GM12801 (cell line): ENCODE measurements around the gene ACP2.

ENCODE experiments used
- TF ChIP-seq, protein P1 (sequence below): IDR thresholded peaks from one replicate; pipeline ENCODE4 v1.5.1; 2011; ENCODE audit warnings: control low read depth; ENCODE audit not compliant: insufficient read length; ENCODE audit errors: extremely low read depth

ACP2 gene

DNA sequence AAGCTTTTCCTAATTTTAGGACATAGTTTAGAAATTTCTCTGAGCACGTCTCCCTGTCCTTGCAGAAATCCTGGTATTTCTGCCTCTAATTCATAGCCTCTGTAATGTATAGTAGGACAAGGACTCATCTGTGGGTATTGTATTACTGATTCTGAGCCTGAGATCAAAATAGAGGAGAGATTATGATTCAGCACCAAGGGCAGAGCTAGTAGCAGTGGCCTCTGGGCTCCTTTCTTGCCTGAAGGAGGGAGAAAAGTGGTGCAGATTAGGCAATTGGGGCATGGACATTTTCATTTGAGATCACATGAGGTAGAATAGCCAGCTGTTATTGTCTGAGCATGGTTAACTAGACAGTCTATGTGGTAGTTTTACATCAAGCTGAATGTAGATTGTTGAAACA lies 24.1 kb upstream of the ACP2 start:
- TF ChIP-seq, protein P1, sequence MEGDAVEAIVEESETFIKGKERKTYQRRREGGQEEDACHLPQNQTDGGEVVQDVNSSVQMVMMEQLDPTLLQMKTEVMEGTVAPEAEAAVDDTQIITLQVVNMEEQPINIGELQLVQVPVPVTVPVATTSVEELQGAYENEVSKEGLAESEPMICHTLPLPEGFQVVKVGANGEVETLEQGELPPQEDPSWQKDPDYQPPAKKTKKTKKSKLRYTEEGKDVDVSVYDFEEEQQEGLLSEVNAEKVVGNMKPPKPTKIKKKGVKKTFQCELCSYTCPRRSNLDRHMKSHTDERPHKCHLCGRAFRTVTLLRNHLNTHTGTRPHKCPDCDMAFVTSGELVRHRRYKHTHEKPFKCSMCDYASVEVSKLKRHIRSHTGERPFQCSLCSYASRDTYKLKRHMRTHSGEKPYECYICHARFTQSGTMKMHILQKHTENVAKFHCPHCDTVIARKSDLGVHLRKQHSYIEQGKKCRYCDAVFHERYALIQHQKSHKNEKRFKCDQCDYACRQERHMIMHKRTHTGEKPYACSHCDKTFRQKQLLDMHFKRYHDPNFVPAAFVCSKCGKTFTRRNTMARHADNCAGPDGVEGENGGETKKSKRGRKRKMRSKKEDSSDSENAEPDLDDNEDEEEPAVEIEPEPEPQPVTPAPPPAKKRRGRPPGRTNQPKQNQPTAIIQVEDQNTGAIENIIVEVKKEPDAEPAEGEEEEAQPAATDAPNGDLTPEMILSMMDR, result no peak

DNA sequence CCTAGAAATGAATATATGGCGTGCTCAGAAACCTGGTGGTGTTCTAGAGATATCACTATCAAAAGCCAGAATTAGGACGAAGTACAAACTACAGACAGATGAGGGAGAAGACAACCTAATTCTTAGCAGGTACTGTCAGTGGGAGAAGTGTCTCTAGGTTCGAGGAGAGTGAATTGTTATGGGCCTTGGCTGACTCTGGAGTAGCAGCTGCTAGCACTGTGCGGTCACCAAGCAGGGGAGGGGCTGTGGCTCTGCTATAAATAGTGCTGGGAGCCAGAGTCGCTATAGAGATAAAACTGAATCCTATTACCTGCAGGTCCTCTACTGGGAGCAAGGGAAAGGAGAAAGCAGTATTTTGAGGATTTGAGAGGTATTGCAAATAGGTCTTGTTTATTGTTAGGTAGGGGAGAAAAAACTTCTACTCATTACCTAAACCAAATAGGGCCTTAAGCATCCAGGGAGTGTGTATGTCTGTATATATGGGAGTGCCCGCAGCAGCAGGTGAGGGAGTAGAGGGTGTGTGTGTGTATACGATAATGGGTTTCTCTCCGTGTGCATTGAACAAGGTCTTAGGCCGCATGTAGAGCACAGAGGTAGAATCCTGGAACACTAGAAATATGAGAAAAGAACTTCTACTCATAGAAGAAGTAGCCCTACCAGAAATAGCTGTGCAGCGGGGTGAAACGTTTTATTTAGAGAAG lies 23.5 kb upstream of the ACP2 start:
- TF ChIP-seq, protein P1, result no peak

DNA sequence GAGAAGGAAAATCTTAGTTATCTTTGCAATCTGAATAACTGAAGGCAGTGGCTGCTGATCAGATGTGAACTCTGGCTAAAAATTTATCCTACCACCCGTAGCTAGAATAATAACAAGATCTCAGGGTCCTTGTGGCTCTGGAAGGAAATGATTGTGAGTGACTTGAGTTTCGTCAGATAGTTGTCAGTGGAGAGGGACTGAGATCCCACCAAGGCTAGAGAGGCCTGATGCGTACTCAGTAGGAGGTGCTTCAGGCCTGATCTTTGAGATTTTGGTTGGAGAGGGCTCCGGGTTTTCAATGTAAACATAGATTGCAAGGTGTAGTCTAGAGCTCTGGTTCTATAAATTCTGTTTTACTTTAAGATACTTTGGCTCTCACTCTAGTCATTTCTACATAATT lies 22.7 kb upstream of the ACP2 start:
- TF ChIP-seq, protein P1, result no peak

DNA sequence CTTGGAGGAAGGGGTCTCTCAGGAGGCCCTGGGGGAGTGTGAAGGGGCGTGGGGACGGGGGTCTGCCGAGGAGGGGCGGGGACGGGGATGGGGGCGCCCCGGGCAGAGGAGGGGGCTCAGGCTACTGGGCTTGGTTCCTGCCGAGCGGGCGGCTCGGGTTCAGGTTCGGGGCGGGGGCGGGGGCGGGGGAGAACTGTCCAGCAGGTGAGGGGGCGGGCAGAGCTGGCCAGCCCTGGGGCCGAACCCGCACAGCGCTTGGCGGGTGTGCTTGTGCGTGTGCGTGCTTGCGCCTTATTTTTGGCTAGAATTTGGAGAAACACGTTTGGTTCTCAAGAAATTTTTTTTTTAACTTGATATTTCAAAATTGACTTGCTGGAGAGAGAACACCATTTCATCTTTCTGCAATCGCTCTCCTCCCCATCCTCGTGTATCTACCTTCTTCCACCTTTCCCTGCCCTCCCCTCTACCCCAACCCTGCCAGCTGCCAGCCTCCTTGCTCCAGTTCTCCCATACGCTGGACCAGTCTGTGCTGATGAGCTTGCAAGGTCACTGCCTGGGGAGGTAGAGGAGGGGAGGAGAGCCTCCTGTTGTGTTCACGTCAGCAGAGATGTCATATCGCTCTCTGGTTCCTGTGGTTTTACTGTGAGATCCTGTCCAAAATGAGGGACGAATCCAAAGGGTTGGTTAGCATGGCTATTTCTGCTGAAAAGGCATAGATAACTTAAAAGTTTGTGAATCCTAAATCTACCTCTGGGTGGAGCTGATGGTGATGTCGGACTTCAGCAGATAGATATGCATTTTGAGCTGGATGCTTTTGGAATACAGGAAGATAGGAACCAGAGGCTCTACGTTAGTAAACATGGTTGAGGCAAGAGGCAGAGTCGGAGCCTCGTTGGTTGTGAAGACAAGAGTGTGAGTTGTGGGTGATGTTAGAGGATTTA lies 22.0 kb upstream of the ACP2 start:
- TF ChIP-seq, protein P1, result no peak

DNA sequence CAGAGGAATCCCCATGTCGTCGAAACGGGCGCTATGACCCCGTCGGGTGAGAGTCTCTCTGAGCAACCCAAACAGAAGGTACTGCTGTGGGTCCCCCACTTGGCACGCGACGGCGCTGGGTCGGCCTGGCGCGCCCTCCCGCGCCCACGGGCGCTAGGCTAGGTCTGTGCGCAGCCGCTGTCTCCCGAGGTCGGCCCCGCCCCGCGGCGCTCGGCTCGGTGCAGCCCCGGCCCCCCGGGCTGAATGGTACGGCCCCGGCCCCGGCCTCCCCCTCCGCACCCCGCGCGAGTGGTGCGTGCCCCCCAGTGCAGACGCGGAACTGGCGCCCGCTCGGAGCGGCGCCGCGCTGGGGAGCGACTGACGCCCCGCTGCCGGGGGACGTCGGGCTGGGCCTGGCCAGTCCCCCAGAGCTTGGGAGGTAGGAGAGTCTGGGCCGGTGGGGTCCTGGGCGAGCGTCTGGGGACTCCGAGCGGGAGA lies 21.3 kb upstream of the ACP2 start, which contains the start of gene MADD:
Gene MADD (plus strand): TSS at position 305 of the 477 bp plus-strand sequence.
- TF ChIP-seq, protein P1, result no peak

DNA sequence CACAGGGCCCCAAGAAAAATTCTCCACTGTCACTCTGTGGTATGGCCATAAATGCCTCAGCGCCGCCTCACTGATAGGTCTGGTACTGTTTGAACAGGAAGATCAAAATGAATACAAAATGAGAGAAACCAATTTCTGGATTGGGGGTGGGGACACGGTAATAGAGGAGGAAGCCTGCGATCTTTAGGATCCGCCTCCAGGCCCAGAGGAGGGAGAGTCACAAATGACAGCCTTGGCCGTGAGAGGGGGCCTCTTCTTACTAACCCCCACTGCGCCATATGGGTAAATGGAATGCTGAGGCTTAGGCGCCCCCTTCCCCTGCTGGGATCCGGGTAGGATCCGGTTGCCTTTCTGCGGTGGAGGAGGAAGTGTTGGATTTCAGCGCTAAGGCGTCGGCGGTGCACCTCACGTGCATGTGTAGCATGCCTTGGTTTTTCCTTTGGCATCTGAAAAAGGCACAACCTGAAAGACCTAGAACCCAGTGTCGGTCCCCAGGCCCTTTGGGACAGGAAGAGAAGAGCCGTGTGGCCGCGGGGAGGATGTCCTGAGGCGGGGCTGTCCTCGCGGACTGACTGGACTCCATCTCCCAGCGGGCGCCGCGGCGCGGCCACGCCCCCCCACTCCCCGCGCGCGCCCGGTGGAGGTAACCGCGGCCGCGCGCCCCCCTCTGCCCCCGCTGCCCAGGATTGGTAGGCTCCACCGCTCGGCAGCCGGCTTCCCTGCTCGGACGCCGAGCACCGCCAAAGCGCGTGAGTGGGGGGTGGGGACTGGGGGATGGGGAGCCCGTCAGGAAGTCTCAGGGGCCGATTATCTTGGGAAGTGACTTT lies 20.6 kb upstream of the ACP2 start:
- TF ChIP-seq, protein P1, result no peak
